ENCODE results near the gene NTRK3. TPM values are rescaled to one million over a fixed set of nuclear protein-coding genes. Genes with fewer than 3 reads are reported as not detected.

NTRK3 gene
- total RNA-seq, 1 experiment from 2014 or later, result not detected

- H3K4me3 Mint-ChIP-seq (ENCODE audit: unreplicated experiment), result no peak overlapping the region
- H3K36me3 Mint-ChIP-seq (ENCODE audit: insufficient read depth, unreplicated experiment), result no peaks in the 10 kb centered on the region
- no peaks in the 10 kb centered on the region for H3K9me3 Mint-ChIP-seq (ENCODE audit: unreplicated experiment)
- no TSS peak for BruUV-seq (replicated peaks)
- no peaks in the 10 kb centered on the region for H3K4me1 Mint-ChIP-seq (ENCODE audit: low read depth, unreplicated experiment)
- no peaks in the 10 kb centered on the region for H3K4me1 ChIP-seq
- no peak for TF ChIP-seq CTCF (IDR thresholded peaks at IDR 0.05; ENCODE audit: insufficient read depth in 1 of 2, low read depth in 1 of 2, low read length in 1 of 2, severe bottlenecking in 1 of 2, unreplicated experiment in 1 of 2)
- H3K27me3 Mint-ChIP-seq (ENCODE audit: insufficient read depth, unreplicated experiment), result peaks cover 13% of the 10 kb centered on the region
- no peaks in the 10 kb centered on the region for H3K27me3 ChIP-seq (replicated peaks; ENCODE audit: control insufficient read depth, insufficient read depth, low read length)
- ChIA-PET CTCF (no interaction called here), POLR2A (no interaction called here)
- no peak overlapping the region for H3K4me3 ChIP-seq (ENCODE audit: low read depth, low read length)
- DNase-seq, result no peak
- intact Hi-C loops (cut with micrococcal nuclease; ENCODE audit: unreplicated experiment), result no loop called here
- no peak overlapping the region for H3K27ac Mint-ChIP-seq (ENCODE audit: unreplicated experiment)
- no peaks in the 10 kb centered on the region for H3K36me3 ChIP-seq (ENCODE audit: control insufficient read depth, insufficient read depth, low read length)
- H3K9me3 ChIP-seq, result no peaks in the 10 kb centered on the region
Measured at GRCh38 chr15:88012233-88012632, 244.3 kb downstream of the NTRK3 start.

GRCh38 chr15:88011533-88011932 is 245.0 kb downstream of the NTRK3 start:
- no peak for DNase-seq
- Mint-ChIP-seq H3K4me1 (ENCODE audit: low read depth, unreplicated experiment) (no peaks in the 10 kb centered on the region), H3K27me3 (ENCODE audit: insufficient read depth, unreplicated experiment) (peaks cover 15% of the 10 kb centered on the region), H3K36me3 (ENCODE audit: insufficient read depth, unreplicated experiment) (no peaks in the 10 kb centered on the region), H3K27ac (ENCODE audit: unreplicated experiment) (no peak overlapping the region), H3K9me3 (ENCODE audit: unreplicated experiment) (no peaks in the 10 kb centered on the region), H3K4me3 (ENCODE audit: unreplicated experiment) (no peak overlapping the region)
- H3K27me3 ChIP-seq (replicated peaks; ENCODE audit: control insufficient read depth, insufficient read depth, low read length), result no peaks in the 10 kb centered on the region
- H3K4me1 ChIP-seq, result no peaks in the 10 kb centered on the region
- TF ChIP-seq CTCF (IDR thresholded peaks at IDR 0.05; ENCODE audit: insufficient read depth in 1 of 2, low read depth in 1 of 2, low read length in 1 of 2, severe bottlenecking in 1 of 2, unreplicated experiment in 1 of 2), result no peak
- H3K4me3 ChIP-seq (ENCODE audit: low read depth, low read length), result no peak overlapping the region
- ChIA-PET POLR2A (no interaction called here), CTCF (no interaction called here)
- no peaks in the 10 kb centered on the region for H3K9me3 ChIP-seq
- intact Hi-C loops (cut with micrococcal nuclease; ENCODE audit: unreplicated experiment), result no loop called here
- BruUV-seq (replicated peaks), result no TSS peak
- H3K36me3 ChIP-seq (ENCODE audit: control insufficient read depth, insufficient read depth, low read length), result no peaks in the 10 kb centered on the region

DNA sequence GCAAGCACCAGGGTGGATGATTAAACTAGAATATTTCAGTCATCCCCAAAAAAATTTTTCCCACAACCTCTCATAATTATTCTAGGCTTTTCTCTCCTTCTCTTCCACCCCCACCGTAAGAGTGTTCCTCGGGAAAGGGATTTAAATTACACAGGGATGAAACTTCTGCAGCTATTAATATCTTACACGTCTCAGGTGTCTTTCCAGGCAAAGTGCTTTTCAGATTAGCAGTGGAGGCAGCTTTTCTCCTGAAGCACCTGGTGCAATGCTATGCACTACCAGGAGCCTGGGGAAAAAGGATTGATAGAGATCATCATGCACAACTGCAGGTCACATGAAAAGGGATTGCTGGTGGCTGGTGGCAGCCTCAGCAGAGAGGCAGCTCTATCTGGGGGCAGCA is 250.4 kb downstream of the NTRK3 start:
- ChIA-PET POLR2A (no interaction called here), CTCF (no interaction called here)
- H3K4me3 ChIP-seq (ENCODE audit: low read depth, low read length), result no peak overlapping the region
- intact Hi-C loops (cut with micrococcal nuclease; ENCODE audit: unreplicated experiment), result no loop called here
- BruUV-seq (replicated peaks), result no TSS peak
- Mint-ChIP-seq H3K27me3 (ENCODE audit: insufficient read depth, unreplicated experiment) (peaks cover 17% of the 10 kb centered on the region), H3K9me3 (ENCODE audit: unreplicated experiment) (no peaks in the 10 kb centered on the region), H3K4me3 (ENCODE audit: unreplicated experiment) (no peak overlapping the region), H3K27ac (ENCODE audit: unreplicated experiment) (no peak overlapping the region), H3K36me3 (ENCODE audit: insufficient read depth, unreplicated experiment) (no peaks in the 10 kb centered on the region), H3K4me1 (ENCODE audit: low read depth, unreplicated experiment) (no peaks in the 10 kb centered on the region)
- no peaks in the 10 kb centered on the region for H3K36me3 ChIP-seq (ENCODE audit: control insufficient read depth, insufficient read depth, low read length)
- no peaks in the 10 kb centered on the region for H3K9me3 ChIP-seq
- H3K4me1 ChIP-seq, result no peaks in the 10 kb centered on the region
- no peak for DNase-seq
- TF ChIP-seq CTCF (IDR thresholded peaks at IDR 0.05; ENCODE audit: insufficient read depth in 1 of 2, low read depth in 1 of 2, low read length in 1 of 2, severe bottlenecking in 1 of 2, unreplicated experiment in 1 of 2), result no peak
- H3K27me3 ChIP-seq (replicated peaks; ENCODE audit: control insufficient read depth, insufficient read depth, low read length), result no peaks in the 10 kb centered on the region

All from Caco-2 (cell line).